ENCODE measurements around the gene GPR153. TPM values are rescaled to one million over a fixed set of nuclear protein-coding genes. Genes with fewer than 3 reads are reported as not detected.
A peak's percentile ranks its signal among the peaks of the same experiment; 100 is the strongest.

Gene GPR153
- polyA plus RNA-seq, 1 of the 3 experiments (the other 2 are of a cell fraction): 6.6 TPM

DNA sequence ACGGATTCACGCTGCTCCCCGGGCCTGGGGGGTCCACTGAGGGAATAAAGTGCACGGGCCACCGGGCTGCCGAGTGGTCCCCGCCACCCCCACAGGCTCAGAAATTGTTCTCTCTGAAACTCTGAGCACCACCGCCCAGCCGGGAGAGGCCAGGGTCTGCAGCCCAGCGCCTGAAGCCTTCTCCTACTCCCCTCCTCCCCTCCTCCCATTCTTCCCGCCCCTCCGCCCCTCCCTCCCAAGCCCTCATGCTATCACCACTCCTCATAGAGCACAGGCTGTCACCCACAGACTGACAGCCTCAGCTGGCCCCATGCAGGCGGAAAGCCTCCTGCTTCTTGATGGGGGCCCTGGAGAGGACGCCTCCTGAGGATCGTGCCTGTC, 707 bp upstream of the GPR153 start:
- Histone ChIP-seq H2AFZ (ENCODE audit: low read depth) (no peak overlapping the region), H4K20me1 (ENCODE audit: insufficient read depth) (no peaks in the 10 kb centered on the region), H3K36me3 (replicated peaks in 1 of 2; ENCODE audit: control insufficient read depth in 1 of 2, insufficient read depth in 2 of 2, low read length in 1 of 2) (no peaks in the 10 kb centered on the region), H3F3A (replicated peaks; ENCODE audit: insufficient read depth) (no peaks in the 10 kb centered on the region), H3K9me3 (no peaks in the 10 kb centered on the region), H3K4me1 (ENCODE audit: control insufficient read depth in 1 of 2, insufficient read depth in 2 of 2, low read depth in 1 of 2, low read length in 1 of 2) (peaks cover 0 to 27% of the 10 kb centered on the region in 2 experiments; a peak in 1 of 4 replicates), H3K4me2 (peak overlapping the region; percentile 81; the same call in 1 of the 2 replicates), H3K9me2 (no peaks in the 10 kb centered on the region), H3K4me3 (ENCODE audit: low read depth in 2 of 2, low read length in 1 of 2) (peak overlapping the region; percentile 57 to 63; a peak in 3 of 4 replicates), H3K27ac (ENCODE audit: low read depth in 2 of 2, low read length in 1 of 2) (no peak overlapping the region; a peak in 1 of 4 replicates), H3K27me3 (ENCODE audit: insufficient read depth) (no peaks in the 10 kb centered on the region), H3K9ac (no peak overlapping the region), H3K79me2 (ENCODE audit: insufficient read depth) (no peaks in the 10 kb centered on the region)
- WGBS (ENCODE audit: low lambda C conversion rate): 24% methylated on average over 5 of the region's 15 CpGs
- CTCF ChIA-PET: interaction anchor here (0.7 to 2.1 kb wide), 6 partner anchors 15 to 179 kb away, joined by 3 to 20 read pairs (median 4); no protein-coding TSS in a partner anchor
- TF ChIP-seq EZH2phosphoT487 (IDR thresholded peaks at IDR 0.05; ENCODE audit: borderline replicate concordance, low read depth): no peak
- no peak for TF ChIP-seq RFX5 (IDR thresholded peaks at IDR 0.05; ENCODE audit: low read length)
- no peak for TF ChIP-seq USF1 (IDR thresholded peaks at IDR 0.05; ENCODE audit: borderline replicate concordance, low read depth)
- no peak for TF ChIP-seq TCF12 (IDR thresholded peaks at IDR 0.05)
- no peak for TF ChIP-seq CHD2 (IDR thresholded peaks at IDR 0.05; ENCODE audit: low read length, partially characterized antibody)
- TF ChIP-seq JUND (IDR thresholded peaks at IDR 0.05): no peak
- POLR2A ChIA-PET: no interaction called here
- DNase-seq: peak; percentile 79

DNA sequence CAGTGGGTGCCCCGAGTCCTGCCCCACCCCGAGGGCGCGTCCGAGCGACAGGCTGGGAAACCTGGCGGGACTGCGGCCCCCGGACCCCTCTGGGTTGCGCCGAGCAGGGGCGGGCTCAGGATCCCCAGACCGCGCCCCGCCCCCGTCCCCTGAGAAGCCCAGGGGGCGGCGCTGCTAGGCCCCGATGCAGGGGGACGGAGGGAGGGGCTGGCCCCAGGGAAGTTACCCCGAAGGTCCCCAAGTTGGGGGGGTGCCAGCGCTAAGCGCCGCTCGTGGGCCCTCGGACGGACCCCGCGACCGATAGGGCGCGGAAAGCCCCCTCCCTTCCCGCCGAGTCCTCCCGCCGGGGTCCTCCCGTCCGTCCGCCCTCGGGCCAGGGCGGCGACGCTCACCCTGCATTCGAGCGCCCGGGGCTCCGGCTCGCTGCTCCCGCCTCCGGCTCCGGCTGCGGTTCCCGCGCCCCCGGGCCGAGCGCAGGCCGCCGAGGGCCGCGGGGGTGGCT, 414 bp downstream of the GPR153 start:
- Histone ChIP-seq H2AFZ (ENCODE audit: low read depth) (peak overlapping the region; percentile 63; the same call in 1 of the 2 replicates), H3K4me3 (ENCODE audit: low read depth in 2 of 2, low read length in 1 of 2) (peak overlapping the region; percentile 57 to 63), H3K9me2 (no peaks in the 10 kb centered on the region), H3K36me3 (replicated peaks in 1 of 2; ENCODE audit: control insufficient read depth in 1 of 2, insufficient read depth in 2 of 2, low read length in 1 of 2) (no peaks in the 10 kb centered on the region), H4K20me1 (ENCODE audit: insufficient read depth) (no peaks in the 10 kb centered on the region), H3K9me3 (no peaks in the 10 kb centered on the region), H3K27me3 (ENCODE audit: insufficient read depth) (no peaks in the 10 kb centered on the region), H3K9ac (no peak overlapping the region), H3K4me2 (peak overlapping the region; percentile 72; the same call in 1 of the 2 replicates), H3K79me2 (ENCODE audit: insufficient read depth) (no peaks in the 10 kb centered on the region), H3K4me1 (ENCODE audit: control insufficient read depth in 1 of 2, insufficient read depth in 2 of 2, low read depth in 1 of 2, low read length in 1 of 2) (peaks cover 0 to 27% of the 10 kb centered on the region in 2 experiments; a peak in 1 of 4 replicates), H3F3A (replicated peaks; ENCODE audit: insufficient read depth) (no peaks in the 10 kb centered on the region), H3K27ac (ENCODE audit: low read depth in 2 of 2, low read length in 1 of 2) (peak overlapping the region in 1 of 2 experiments; percentile 58; a peak in 1 of 4 replicates)
- peak; percentile 90 for DNase-seq
- WGBS (ENCODE audit: low lambda C conversion rate): no CpG with 5 or more reads among the region's 61 CpGs
- TF ChIP-seq, protein P1, sequence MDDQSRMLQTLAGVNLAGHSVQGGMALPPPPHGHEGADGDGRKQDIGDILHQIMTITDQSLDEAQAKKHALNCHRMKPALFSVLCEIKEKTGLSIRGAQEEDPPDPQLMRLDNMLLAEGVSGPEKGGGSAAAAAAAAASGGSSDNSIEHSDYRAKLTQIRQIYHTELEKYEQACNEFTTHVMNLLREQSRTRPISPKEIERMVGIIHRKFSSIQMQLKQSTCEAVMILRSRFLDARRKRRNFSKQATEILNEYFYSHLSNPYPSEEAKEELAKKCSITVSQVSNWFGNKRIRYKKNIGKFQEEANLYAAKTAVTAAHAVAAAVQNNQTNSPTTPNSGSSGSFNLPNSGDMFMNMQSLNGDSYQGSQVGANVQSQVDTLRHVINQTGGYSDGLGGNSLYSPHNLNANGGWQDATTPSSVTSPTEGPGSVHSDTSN (IDR thresholded peaks at IDR 0.05): no peak
- TF ChIP-seq MEF2A (IDR thresholded peaks at IDR 0.05; ENCODE audit: borderline replicate concordance, low read depth) (no peak), MXI1 (IDR thresholded peaks at IDR 0.05; ENCODE audit: low read depth, low read length) (no peak), RAD21 (IDR thresholded peaks at IDR 0.05; ENCODE audit: low read length) (no peak), FOSL2 (IDR thresholded peaks at IDR 0.05; ENCODE audit: borderline replicate concordance, low read depth) (no peak), TCF12 (IDR thresholded peaks at IDR 0.05) (no peak), EP300 (IDR thresholded peaks at IDR 0.05; ENCODE audit: borderline replicate concordance in 1 of 2, low read depth in 1 of 2, low read length in 1 of 2) (no peak), YY1 (IDR thresholded peaks at IDR 0.05; ENCODE audit: low read depth) (no peak), RFX5 (IDR thresholded peaks at IDR 0.05; ENCODE audit: low read length) (no peak), GATA2 (CRISPR knock-in tag; IDR thresholded peaks at IDR 0.05) (no peak)
- TF ChIP-seq, protein P2, sequence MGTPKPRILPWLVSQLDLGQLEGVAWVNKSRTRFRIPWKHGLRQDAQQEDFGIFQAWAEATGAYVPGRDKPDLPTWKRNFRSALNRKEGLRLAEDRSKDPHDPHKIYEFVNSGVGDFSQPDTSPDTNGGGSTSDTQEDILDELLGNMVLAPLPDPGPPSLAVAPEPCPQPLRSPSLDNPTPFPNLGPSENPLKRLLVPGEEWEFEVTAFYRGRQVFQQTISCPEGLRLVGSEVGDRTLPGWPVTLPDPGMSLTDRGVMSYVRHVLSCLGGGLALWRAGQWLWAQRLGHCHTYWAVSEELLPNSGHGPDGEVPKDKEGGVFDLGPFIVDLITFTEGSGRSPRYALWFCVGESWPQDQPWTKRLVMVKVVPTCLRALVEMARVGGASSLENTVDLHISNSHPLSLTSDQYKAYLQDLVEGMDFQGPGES (IDR thresholded peaks at IDR 0.05; ENCODE audit: low read depth, low read length): no peak
- TF ChIP-seq, protein P3, sequence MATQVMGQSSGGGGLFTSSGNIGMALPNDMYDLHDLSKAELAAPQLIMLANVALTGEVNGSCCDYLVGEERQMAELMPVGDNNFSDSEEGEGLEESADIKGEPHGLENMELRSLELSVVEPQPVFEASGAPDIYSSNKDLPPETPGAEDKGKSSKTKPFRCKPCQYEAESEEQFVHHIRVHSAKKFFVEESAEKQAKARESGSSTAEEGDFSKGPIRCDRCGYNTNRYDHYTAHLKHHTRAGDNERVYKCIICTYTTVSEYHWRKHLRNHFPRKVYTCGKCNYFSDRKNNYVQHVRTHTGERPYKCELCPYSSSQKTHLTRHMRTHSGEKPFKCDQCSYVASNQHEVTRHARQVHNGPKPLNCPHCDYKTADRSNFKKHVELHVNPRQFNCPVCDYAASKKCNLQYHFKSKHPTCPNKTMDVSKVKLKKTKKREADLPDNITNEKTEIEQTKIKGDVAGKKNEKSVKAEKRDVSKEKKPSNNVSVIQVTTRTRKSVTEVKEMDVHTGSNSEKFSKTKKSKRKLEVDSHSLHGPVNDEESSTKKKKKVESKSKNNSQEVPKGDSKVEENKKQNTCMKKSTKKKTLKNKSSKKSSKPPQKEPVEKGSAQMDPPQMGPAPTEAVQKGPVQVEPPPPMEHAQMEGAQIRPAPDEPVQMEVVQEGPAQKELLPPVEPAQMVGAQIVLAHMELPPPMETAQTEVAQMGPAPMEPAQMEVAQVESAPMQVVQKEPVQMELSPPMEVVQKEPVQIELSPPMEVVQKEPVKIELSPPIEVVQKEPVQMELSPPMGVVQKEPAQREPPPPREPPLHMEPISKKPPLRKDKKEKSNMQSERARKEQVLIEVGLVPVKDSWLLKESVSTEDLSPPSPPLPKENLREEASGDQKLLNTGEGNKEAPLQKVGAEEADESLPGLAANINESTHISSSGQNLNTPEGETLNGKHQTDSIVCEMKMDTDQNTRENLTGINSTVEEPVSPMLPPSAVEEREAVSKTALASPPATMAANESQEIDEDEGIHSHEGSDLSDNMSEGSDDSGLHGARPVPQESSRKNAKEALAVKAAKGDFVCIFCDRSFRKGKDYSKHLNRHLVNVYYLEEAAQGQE (IDR thresholded peaks at IDR 0.05; ENCODE audit: low read depth, low read length): no peak
- TF ChIP-seq, protein P4, sequence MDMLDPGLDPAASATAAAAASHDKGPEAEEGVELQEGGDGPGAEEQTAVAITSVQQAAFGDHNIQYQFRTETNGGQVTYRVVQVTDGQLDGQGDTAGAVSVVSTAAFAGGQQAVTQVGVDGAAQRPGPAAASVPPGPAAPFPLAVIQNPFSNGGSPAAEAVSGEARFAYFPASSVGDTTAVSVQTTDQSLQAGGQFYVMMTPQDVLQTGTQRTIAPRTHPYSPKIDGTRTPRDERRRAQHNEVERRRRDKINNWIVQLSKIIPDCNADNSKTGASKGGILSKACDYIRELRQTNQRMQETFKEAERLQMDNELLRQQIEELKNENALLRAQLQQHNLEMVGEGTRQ (IDR thresholded peaks at IDR 0.05; ENCODE audit: borderline replicate concordance, low read depth, low read length): no peak
- ChIA-PET POLR2A (interaction anchor here (1.0 kb wide), 1 partner anchor 10 kb away, joined by 3 read pairs; no protein-coding TSS in a partner anchor), CTCF (interaction anchor here (1.0 to 1.9 kb wide), 4 partner anchors 14 to 180 kb away, joined by 4 to 5 read pairs (median 4); no protein-coding TSS in a partner anchor)

Data from SK-N-SH (cell line).